CD14-positive monocyte (primary cell): Measurements from ENCODE around the gene STN1. TPM values are rescaled to one million over a fixed set of nuclear protein-coding genes. Genes with fewer than 3 reads are reported as not detected.

Source experiments
- DNase-seq, 3 donors: peaks; one replicate each; pipeline ENCODE4 v3.0.0-alpha.2; 2011 to 2022
- H2AFZ ChIP-seq: 2 replicates; pipeline ENCODE4 v1.6.0; 2012; ENCODE audit warnings: mild to moderate bottlenecking, low read depth, low read length, inconsistent platforms; ENCODE audit not compliant: insufficient read depth, poor library complexity, severe bottlenecking
- H3K27ac ChIP-seq, 2 donors: 1 replicate in 1 of 2; 2 replicates in 1 of 2; pipeline ENCODE4 v1.5.1; 2012 to 2013; ENCODE audit warnings: low read length in 2 of 2, control low read depth in 1 of 2, inconsistent platforms in 1 of 2, low read depth in 1 of 2, mild to moderate bottlenecking in 1 of 2
- H3K27me3 ChIP-seq, 2 donors: one replicate each; pipeline versions ENCODE4 v1.6.0 to v1.6.1; 2011 to 2013; ENCODE audit warnings: low read length in 2 of 2; ENCODE audit not compliant: control insufficient read depth in 2 of 2, insufficient read depth in 2 of 2
- H3K36me3 ChIP-seq, 2 donors: replicated peaks in 1 of 2; 1 replicate in 1 of 2; 2 replicates in 1 of 2; pipeline versions ENCODE4 v1.5.1 to v1.6.1; 2012 to 2013; ENCODE audit warnings: low read length in 2 of 2, control low read depth in 1 of 2, inconsistent platforms in 1 of 2, mild to moderate bottlenecking in 1 of 2; ENCODE audit not compliant: insufficient read depth in 2 of 2, control insufficient read depth in 1 of 2
- H3K4me1 ChIP-seq, 2 donors: 1 replicate in 1 of 2; 2 replicates in 1 of 2; pipeline versions ENCODE4 v1.5.1 to v1.6.1; 2012 to 2013; ENCODE audit warnings: low read length in 2 of 2, control low read depth in 1 of 2, inconsistent platforms in 1 of 2, mild to moderate bottlenecking in 1 of 2, moderate library complexity in 1 of 2; ENCODE audit not compliant: insufficient read depth in 2 of 2, control insufficient read depth in 1 of 2
- H3K4me2 ChIP-seq: replicated peaks from 2 replicates; pipeline ENCODE3; 2012; ENCODE audit warnings: low read length, moderate library complexity, mild to moderate bottlenecking; ENCODE audit not compliant: poor library complexity, severe bottlenecking; ENCODE audit errors: extremely low read depth
- H3K4me3 ChIP-seq, 3 experiments: fragments of 200-600 bp in 1 of 3; sonication (generic) in 1 of 3; replicated peaks in 1 of 3; 1 replicate in 2 of 3; 2 replicates in 1 of 3; pipeline ENCODE4 v1.5.1; 2011 to 2013; ENCODE audit warnings: low read length in 3 of 3, mild to moderate bottlenecking in 3 of 3, control low read depth in 2 of 3, low read depth in 2 of 3, inconsistent platforms in 1 of 3, moderate library complexity in 1 of 3
- H3K79me2 ChIP-seq: 2 replicates; pipeline ENCODE4 v1.6.0; 2012; ENCODE audit warnings: mild to moderate bottlenecking, control low read depth, inconsistent platforms, low read length, moderate library complexity; ENCODE audit not compliant: insufficient read depth
- H3K9ac ChIP-seq: 2 replicates; pipeline ENCODE4 v1.6.0; 2017; ENCODE audit warnings: low read length, mild to moderate bottlenecking; ENCODE audit not compliant: insufficient read depth, poor library complexity, severe bottlenecking
- H3K9me3 ChIP-seq, 2 donors: replicated peaks in 1 of 2; 1 replicate in 1 of 2; 2 replicates in 1 of 2; pipeline versions ENCODE4 v1.5.1 to v1.6.1; 2012 to 2013; ENCODE audit warnings: low read length in 2 of 2, control low read depth in 1 of 2; ENCODE audit not compliant: control insufficient read depth in 1 of 2, insufficient read depth in 1 of 2
- H4K20me1 ChIP-seq: 2 replicates; pipeline ENCODE4 v1.6.0; 2012; ENCODE audit warnings: mild to moderate bottlenecking, low read length, control low read depth, moderate library complexity; ENCODE audit not compliant: insufficient read depth
- H3K27ac Mint-ChIP-seq, 7 donors: one replicate each; pipeline ENCODE4 v1.8.0; 2020; ENCODE audit warnings: mild to moderate bottlenecking in 7 of 7, mixed read lengths in 7 of 7, moderate library complexity in 6 of 7, inconsistent platforms in 2 of 7
- H3K27me3 Mint-ChIP-seq, 3 donors: one replicate each; pipeline ENCODE4 v1.8.0; 2021 to 2022; ENCODE audit warnings: low read depth in 3 of 3, mild to moderate bottlenecking in 3 of 3, mixed read lengths in 3 of 3, moderate library complexity in 3 of 3, inconsistent platforms in 1 of 3
- H3K36me3 Mint-ChIP-seq, 2 donors: one replicate each; pipeline ENCODE4 v1.8.0; 2020; ENCODE audit warnings: mixed read lengths in 2 of 2, inconsistent platforms in 1 of 2, mild to moderate bottlenecking in 1 of 2
- H3K4me1 Mint-ChIP-seq: one replicate; pipeline ENCODE4 v1.8.0; 2020; ENCODE audit warnings: mild to moderate bottlenecking, mixed read lengths
- H3K4me3 Mint-ChIP-seq, 2 donors: one replicate each; pipeline ENCODE4 v1.8.0; 2020; ENCODE audit warnings: mild to moderate bottlenecking in 2 of 2, mixed read lengths in 2 of 2, moderate library complexity in 1 of 2
- H3K9me3 Mint-ChIP-seq, 7 donors: one replicate each; pipeline ENCODE4 v1.8.0; 2020 to 2022; ENCODE audit warnings: mixed read lengths in 7 of 7, mild to moderate bottlenecking in 6 of 7, moderate library complexity in 6 of 7, inconsistent platforms in 2 of 7
- WGBS: methylation state at CpG from one replicate; pipeline ENCODE4 v1.1.5; 2013; ENCODE audit warnings: missing lambda C conversion rate; ENCODE audit not compliant: insufficient coverage; 5-methylcytosine and 5-hydroxymethylcytosine counted together
- intact Hi-C, 2 donors: fragments of 100-400 bp; cut with micrococcal nuclease; formaldehyde crosslinking; loops; one replicate each; pipeline versions ENCODE4 v1.15.0 to v1.15.1; 2023
- polyA plus RNA-seq, 3 donors: library from polyadenylated mRNA; depleted of rRNA in 1 of 3; unstranded in 2 of 3; stranded (reverse) in 1 of 3; fragments of 300-500 nt in 2 of 3; fragments of >200 nt in 1 of 3; fragmentation: Illumina TruSeq in 2 of 3; gene quantifications; 1 replicate in 2 of 3; 2 replicates in 1 of 3; pipeline ENCODE4 v1.2.3, GENCODE V29; 2012 to 2021
- TF ChIP-seq, protein P1 (sequence below): fragments of 200-600 bp; IDR thresholded peaks from one replicate; pipeline ENCODE4 v1.8.0; 2022; ENCODE audit warnings: antibody characterized with exemption, mild to moderate bottlenecking

STN1 gene
- polyA plus RNA-seq, 3 donors = 19.3 to 37.4 (median 35.9) TPM

- Mint-ChIP-seq H3K27me3 (peaks cover 0 to 4% (median 0%) of the 10 kb centered on the region in 3 donors), H3K4me1 (no peaks in the 10 kb centered on the region), H3K27ac (no peak overlapping the region), H3K9me3 (peaks cover 0 to 5% (median 1%) of the 10 kb centered on the region in 7 donors), H3K4me3 (no peak overlapping the region), H3K36me3 (peaks cover 13 to 42% of the 10 kb centered on the region in 2 donors)
- Histone ChIP-seq H3K4me1 (no peaks in the 10 kb centered on the region), H3K36me3 (peaks cover 0 to 13% of the 10 kb centered on the region in 2 donors), H3K27me3 (no peaks in the 10 kb centered on the region), H3K9me3 (no peaks in the 10 kb centered on the region), H3K4me2 (no peak overlapping the region), H2AFZ (no peak overlapping the region), H3K9ac (no peak overlapping the region), H3K4me3 (no peak overlapping the region), H3K79me2 (no peaks in the 10 kb centered on the region), H4K20me1 (no peaks in the 10 kb centered on the region), H3K27ac (no peak overlapping the region)
- no peak for DNase-seq
- 98% methylated on average over 6 of the region's 7 CpGs for WGBS
- intact Hi-C loops = no loop called here
- TF ChIP-seq, protein P1, sequence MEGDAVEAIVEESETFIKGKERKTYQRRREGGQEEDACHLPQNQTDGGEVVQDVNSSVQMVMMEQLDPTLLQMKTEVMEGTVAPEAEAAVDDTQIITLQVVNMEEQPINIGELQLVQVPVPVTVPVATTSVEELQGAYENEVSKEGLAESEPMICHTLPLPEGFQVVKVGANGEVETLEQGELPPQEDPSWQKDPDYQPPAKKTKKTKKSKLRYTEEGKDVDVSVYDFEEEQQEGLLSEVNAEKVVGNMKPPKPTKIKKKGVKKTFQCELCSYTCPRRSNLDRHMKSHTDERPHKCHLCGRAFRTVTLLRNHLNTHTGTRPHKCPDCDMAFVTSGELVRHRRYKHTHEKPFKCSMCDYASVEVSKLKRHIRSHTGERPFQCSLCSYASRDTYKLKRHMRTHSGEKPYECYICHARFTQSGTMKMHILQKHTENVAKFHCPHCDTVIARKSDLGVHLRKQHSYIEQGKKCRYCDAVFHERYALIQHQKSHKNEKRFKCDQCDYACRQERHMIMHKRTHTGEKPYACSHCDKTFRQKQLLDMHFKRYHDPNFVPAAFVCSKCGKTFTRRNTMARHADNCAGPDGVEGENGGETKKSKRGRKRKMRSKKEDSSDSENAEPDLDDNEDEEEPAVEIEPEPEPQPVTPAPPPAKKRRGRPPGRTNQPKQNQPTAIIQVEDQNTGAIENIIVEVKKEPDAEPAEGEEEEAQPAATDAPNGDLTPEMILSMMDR = no peak
These were observed 47.0 kb downstream of the STN1 start for GRCh38 chr10:103871006-103871405.

DNA sequence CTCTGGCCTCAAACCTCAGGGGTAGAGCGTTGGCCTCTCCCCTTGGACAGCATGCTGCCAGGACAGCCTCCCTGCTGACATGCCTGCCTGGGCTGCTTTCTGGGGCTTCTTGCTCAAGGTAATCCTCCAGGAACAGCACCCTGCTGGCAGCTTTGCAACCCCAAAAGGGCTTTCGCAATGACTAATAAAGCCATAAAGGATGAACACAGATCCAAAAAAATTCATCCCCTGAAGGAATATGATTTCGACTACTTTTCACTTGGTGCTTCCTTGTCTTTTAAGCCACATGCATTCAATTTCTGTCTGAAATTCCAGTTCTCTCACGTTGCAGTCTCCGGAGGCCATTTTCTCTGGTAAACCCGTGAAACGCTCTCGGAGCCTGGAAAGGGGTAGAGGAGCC lies 47.5 kb downstream of the STN1 start:
- no peak for DNase-seq
- H3K79me2 ChIP-seq = no peaks in the 10 kb centered on the region
- H3K27ac ChIP-seq = no peak overlapping the region
- H3K4me1 ChIP-seq = no peaks in the 10 kb centered on the region
- Mint-ChIP-seq H3K4me3 (no peak overlapping the region), H3K27ac (no peak overlapping the region), H3K27me3 (peaks cover 0 to 4% (median 0%) of the 10 kb centered on the region in 3 donors), H3K4me1 (no peaks in the 10 kb centered on the region), H3K9me3 (peaks cover 0 to 10% (median 4%) of the 10 kb centered on the region in 7 donors), H3K36me3 (peaks cover 13 to 42% of the 10 kb centered on the region in 2 donors)
- H2AFZ ChIP-seq = no peak overlapping the region
- no peaks in the 10 kb centered on the region for H3K27me3 ChIP-seq
- no peak overlapping the region for H3K4me3 ChIP-seq
- H4K20me1 ChIP-seq = no peaks in the 10 kb centered on the region
- H3K9me3 ChIP-seq = peaks cover 2% of the 10 kb centered on the region in 2 donors
- 95% methylated on average over 6 of the region's 8 CpGs for WGBS
- no peak overlapping the region for H3K9ac ChIP-seq
- H3K36me3 ChIP-seq = peaks cover 0 to 13% of the 10 kb centered on the region in 2 donors
- no peak overlapping the region for H3K4me2 ChIP-seq
- intact Hi-C loops = no loop called here
- TF ChIP-seq, protein P1 = no peak
